GM19438 (cell line): Measurements from ENCODE around the gene MOXD1.
"Not testable (repeated sequence)": the region's sequence is repeated elsewhere in the genome, so short reads cannot be mapped to it uniquely, and the experiment has no call there.

ENCODE experiments used
- ATAC-seq: cut with Tn5 transposase; IDR thresholded peaks from one replicate; pipeline ENCODE4 v1.9.1; 2021; ENCODE audit warnings: low read depth; ENCODE audit not compliant: unreplicated experiment

Gene MOXD1

DNA sequence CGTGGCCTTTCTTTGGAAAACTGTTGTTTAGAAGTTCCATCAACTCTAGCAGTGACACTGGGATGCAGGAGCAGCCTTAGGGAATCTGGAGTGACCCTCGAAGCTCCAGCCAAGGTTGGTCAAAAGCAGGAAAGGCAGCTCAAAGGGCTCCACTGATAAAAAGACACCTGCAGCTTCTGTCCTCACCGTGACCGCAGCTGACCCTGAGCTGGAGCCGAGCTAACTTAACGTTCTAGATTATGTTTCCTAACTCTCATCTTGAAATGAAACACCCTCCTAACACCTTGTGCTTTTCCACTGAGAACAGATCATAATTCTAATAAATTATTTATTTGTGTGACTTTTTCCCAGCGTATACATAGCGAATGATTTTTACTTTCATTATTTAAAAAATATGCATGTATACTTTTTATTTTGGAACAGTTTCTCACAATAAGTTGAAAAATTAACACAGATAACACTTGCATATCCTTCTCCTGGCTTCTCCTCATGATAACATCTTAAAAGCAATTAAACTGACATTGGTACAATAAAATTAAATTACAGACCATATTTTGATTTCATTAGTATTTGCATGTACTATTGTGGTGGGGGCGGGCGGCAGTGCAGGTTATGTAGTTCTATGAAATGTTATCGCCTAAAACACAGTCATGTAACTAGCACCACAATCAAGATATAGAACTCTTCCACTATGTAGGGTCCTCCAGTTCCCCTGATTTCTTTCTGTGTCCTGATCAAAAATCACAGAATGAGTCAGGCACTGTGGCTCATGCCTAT lies 116.1 kb downstream of the MOXD1 start:
- ATAC-seq, result no peak

DNA sequence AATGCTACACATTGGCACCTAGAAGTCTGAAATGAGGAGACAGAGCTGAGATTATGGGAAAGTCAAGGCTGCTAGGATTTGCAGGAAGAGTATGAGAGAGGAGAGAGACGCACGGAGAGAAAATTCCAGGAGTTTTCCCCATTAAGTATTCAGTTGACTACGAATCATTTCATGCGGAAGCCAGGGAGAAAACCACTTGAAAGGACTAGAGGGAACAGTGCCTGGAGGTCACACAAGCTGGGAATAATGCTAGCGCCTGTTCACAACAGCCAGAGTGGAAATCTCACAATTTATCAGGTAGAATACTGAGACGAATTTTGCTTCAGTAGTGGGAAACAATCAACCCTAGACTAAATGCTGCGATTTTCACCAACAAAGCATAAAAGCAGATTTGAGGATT lies 118.6 kb downstream of the MOXD1 start:
- ATAC-seq, result no peak

DNA sequence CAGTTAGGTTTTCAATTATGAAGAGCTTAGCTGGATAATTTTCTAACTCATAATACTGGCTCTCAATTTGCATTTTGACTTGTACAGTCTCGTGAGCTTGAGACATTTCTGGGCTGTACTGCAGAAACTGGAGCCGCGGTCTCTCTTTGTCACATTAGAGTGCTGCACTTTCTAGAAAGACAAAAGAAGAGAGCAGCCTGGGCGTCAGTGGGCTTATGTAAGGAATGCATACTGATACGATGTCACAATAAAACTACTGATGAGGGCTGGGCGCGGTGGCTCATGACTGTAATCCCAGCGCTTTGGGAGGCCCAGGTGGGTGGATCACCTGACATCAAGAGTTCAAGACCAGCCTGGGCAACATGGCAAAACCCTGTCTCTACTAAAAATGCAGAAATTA lies 120.8 kb downstream of the MOXD1 start:
- ATAC-seq, result no peak

DNA sequence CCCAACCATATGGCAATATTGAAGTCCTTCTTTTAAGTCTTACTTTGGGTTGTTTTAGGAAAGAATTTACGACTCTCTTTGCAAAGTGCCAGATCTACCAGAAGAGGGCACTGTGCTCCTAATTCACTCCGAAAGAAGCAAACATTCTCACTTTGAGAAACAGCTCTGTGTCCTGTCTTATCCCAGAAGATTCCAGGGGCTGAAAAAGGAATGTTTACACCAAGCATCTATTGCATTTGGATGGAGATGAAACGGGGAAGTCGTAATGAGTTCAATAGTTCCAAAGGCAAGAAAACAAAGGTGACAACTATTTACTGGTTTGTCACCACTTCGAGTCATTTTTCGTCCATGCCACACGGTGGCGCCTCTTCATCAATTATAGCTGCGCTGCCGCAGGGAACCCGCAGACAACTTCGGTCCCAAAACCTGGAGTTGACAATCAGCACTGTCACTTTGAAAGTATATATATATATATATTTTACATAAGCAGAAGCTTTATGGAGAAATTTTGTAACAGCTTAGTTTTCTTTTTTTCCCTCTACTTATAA lies 121.6 kb downstream of the MOXD1 start:
- peak; percentile 89 for ATAC-seq

DNA sequence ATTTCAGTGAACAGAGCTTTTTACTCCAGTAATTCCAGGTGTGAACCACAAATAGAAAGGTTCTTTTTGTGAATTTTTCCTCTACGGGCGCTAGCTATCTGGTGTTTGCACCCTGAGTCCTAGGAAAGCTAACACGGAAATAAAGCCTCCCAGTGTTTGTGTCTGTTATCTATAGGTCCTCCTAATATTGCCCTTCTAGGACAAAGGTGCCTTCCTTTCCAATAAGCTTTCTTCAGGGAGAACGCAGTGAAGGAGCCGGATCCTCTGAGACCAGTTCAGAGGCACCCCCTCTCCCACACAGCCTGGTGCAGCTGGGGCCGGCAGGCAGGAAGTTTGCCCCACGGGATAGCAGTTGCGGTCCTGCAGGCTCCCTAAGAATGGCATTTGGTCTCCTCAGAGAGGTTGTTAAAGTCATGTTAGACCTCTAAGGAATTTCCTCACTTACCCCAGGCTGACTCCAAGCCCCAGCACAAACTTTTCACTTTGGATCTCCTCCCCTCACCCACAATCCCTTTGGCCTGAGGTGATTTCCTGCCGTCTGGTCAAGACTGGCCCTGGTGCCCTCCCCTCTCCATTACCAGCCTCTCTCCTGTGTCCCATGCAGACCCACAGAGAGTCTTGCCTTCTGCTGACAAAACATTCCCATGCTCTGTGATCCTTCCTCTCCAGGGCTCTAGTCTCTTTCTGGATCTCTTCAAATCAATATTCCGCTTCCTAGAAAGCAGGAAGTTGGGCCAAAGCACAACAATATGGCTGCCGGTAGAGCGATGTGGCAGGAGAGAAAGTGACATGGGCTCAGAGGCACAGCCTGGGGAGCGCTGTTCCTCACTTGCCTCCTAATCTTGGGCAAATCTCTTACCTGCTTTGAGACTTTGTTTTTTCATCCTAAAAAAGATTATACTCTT lies 126.0 kb downstream of the MOXD1 start:
- ATAC-seq, result no peak

DNA sequence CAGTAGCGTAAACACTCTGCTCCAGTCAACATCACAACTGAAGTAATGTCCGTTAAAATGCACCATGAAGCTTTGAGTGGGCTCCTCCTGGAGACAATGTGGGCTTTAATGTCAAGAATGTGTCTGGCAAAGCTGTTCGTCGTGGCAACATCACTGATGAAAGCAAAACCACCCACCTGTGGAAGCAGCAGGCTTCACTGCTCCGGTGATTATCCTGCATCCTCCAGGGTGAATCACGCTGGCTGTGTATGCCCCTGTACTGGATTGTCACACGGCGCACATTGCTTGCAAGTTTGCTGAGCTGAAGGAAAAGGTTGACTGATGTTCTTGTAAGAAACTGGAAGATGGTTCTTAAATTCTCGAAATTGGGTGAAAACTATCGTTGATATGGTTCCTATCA lies 128.5 kb downstream of the MOXD1 start:
- no peak for ATAC-seq

DNA sequence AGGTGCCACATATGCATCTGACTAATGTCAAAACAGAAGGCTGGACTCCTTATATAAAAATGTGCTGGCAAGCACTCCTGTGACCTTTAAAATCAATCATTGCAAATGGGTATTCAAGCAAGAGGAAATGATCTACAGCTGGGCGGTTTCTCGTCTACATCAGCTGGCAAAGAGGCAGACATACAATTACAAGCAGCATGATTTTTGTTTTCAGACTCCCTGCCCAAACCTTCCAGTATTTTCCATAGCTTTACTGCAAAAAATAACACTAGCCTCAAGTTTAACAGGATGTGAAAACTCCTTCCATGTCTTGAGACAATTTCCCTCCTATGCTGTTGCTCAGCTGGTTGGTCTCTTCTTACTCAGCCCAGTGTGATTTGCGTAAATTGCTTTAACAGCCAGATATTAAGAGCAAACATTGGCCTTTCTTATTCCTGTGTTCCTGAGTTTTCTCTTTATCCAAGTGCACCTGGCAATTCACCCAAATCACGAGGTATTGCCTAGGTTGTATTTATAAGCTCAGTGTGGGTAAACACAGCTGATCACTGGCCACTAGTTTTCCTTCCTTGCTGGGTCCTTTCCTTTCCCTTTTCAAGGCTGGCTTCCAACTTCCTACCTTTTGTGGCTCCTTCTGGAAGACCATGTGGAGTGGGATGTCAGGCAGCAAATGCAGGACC lies 130.4 kb downstream of the MOXD1 start:
- ATAC-seq, result no peak

DNA sequence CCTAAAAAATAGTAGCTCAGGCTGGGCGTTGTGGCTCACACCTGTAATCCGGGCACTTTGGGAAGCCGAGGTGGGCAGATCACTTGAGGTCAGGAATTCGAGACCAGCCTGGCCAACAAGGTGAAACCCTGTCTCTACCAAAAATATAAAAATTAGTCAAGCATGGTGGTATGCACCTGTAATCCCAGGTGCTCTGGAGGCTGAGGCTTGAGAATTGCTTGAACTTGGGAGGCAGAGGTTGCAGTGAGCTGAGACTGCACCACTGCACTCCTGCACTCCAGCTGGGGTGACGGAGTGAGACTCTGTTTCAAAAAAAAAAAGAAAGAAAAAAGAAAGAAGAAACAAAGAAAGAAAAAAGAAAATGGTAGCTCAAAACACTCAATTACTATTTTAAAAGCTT lies 132.6 kb downstream of the MOXD1 start:
- not testable (repeated sequence) for ATAC-seq

DNA sequence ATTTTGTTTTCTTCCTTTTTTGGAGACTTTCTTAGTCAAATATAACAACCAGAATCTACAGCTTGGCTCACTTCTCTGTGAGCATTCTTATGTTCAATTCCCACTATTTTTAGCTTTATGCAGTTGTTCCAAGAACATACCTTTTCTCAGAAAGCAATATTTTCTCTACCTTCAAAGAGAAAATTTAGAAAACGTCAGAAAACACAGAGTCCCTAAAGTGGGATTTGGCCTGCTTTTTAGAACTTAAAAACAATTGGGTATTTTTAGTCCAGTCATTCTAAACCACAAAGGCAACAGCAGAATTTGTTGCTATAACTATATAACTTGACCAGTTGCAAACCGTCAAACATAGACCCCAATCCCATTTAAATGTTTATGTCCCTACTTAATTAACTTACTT lies 133.1 kb downstream of the MOXD1 start:
- ATAC-seq, result no peak

DNA sequence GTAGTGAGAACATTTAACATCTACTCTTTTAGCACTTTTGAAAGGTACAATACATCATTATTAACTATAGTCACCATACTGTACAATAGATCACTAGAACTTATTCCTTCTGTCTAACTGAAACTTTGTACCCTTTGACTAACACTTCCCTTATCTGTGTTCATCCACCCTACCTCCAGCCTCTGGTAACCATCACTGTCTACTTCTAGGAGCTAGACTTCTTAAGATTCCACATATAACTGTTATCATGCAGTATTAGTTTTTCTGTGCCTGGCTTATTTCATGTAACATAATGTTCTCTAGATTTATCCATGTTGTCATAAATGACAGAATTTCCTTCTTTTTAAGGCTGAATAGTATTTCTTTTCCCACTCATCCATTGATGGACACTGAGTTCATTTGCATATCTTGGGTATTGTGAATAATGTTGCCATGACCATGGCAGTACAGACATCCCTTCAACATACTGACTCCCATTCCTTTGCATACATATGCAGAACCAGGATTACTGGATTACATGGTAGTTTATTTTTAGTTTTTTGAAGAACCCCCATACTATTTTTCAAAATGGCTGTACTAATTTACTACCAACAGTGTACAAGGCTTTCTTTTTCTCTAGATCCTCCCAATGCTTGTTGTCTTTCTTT lies 135.7 kb downstream of the MOXD1 start:
- no peak for ATAC-seq

DNA sequence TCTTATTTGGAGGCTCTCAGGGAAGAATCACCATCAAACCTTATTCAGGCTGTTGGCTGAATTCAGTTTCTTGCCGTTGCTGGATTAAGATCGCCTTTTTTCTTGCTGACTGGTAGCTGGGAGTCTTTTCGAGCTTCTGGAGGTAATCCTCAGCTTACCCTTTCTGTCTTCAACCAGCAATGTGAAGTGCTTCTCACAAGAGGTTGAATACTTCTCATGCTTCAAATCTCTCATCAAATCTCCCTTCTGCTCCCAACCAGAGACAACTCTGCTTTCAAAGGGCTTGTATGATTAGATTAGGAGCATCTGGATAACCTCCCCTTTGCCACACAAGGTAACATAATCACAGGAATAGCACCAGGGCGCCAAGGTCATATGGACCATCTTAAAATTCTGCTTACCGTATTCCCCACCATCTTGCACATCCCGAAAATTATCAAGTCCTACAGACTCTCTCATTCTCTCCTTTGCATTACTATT lies 137.2 kb downstream of the MOXD1 start:
- no peak for ATAC-seq

DNA sequence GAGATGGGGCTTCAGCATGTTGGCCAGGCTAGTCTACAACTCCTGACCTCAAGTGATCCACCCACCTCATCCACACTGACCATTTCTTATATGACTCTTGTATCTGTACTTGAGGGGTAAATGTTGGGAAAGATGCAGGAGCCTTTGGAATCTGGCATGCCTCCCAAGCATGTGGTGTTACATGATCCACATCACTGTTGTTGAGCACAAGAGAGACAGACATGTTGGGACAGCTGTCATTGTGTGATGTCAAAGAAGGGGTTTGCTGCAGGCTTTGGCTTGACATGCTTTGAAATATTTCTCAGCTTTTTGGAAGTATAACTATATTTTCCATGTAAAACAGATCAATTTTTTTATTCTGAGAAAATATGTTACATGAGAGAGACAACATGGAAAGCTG lies 139.9 kb downstream of the MOXD1 start:
- no peak for ATAC-seq

DNA sequence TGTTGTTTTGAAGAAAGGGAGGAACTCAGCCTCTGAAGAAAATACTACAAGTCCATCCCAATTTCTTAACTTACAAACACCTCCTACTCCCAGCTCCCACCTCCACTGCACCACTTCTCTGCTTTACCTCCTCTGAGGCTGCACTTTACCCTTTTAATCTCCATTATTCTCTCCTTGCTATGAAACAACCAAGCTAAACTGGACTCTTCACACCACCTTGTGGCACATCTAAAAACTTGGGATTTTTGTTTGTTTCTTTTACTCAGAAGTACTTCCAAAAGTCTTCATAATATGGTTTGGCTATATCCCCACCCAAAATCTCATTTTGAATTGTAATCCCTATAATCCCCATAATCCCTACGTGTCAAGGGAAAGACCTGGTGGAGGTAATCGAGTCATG lies 142.2 kb downstream of the MOXD1 start:
- no peak for ATAC-seq

DNA sequence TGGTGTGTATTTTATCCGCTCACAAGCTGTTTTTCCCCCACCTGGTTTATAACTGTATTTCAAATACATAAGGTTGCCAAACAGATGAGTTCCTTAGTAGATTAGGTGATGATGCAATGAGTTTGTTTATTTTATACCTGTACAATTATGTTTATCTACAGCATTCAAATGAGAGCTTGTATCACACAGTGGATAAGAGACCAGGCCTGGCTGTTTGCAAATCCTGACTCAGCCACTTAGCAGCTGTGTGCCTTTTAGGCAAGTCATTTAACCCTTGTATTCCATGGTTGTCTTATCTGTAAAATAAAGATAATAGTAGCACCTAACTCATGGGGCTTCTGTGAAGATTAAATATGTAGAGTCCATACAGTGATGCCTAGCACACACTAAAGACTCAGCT lies 143.7 kb downstream of the MOXD1 start:
- no peak for ATAC-seq

DNA sequence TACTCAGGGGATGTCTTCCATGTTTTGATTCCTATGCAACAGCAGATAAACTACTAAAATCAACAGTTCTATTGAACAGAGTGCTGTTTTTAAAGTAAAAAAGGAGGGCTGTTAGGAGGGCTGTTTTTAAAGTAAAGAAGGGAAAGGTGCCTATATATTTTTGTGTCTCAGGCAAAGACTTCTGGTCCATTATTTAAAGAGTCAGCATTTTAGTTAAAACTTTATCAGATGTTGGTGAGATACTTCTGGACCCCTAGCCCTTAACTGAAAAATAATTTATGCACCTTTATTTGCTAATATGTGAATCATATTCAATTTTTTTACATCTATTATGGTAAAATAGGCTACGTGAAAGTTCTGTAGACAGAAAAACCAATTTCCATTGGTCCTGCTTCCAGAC lies 144.8 kb downstream of the MOXD1 start:
- ATAC-seq, result no peak

DNA sequence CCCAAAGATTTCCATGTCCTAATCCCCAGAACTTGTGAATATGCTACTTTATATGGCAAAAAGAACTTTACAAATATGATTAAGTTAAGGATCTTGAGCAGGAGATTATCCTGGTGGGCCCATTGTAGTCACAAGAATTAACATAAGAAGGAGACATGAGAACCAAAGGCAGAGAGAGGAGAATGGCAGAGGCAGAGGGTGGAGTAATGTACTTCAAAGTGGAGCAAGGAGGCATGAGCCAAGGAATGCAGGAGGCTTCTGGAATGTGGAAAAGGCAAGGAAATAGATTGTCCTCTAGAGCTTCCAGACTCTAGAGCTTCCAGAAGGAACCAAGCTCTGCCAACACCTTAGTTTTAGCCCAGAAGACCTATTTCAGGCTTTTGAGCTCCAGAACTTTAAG lies 147.4 kb downstream of the MOXD1 start:
- no peak for ATAC-seq

DNA sequence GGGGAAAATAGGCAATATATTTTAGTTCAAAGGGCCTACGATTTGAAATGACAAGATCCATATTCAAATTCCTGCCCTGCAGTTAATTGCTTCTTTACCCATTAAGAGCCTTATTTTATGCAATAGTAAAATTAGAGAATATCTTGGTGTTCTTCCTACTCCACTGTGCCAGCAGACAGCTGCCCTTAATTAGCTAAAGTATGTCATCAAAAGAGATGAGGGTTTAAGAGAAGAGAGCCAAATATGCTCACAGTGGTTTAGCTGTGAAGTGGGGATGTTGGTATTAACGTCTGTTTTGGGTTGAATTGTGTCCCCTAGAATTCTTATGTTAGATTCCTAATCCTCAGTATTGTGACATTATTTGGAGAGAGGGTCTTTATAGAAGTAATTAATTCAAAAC lies 148.1 kb downstream of the MOXD1 start:
- ATAC-seq, result no peak

DNA sequence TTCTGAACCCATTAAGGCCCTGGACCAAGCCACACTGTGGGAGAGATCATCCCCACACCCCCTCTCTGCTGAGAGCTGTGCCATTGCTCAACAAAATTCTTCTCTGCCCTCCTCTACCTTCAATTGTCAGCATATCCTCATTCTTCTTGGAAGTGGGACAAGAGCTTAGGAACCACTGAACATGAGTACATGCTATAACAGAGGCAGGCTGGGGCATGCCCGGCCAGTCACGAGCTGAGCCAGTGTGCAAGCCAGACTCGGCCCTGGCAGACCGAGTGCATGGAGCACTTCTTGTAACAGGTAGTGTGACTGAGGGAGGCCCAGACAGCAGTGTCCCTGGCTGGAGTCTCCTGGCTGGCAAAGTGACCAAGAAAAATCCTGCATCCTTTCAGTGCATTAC lies 149.2 kb downstream of the MOXD1 start:
- ATAC-seq, result no peak

DNA sequence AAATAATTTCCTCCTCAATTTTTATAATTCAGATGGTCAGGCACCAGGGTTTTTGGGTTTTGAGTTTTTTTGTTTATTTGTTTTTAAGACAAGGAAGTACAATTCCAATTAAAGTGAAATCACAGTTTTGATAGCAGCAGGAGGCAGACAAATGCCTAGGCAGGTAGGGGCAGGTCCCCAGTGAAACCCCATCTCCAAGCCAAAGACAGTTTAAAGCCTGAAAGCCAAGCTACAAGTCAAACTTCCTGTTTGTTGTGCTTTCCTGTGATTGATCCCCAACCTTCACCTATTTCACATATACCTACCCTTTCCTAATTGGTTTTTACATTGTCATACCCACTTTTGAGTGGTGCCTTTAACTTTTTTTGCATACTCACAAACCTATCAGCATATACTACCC lies 149.6 kb downstream of the MOXD1 start:
- no peak for ATAC-seq

DNA sequence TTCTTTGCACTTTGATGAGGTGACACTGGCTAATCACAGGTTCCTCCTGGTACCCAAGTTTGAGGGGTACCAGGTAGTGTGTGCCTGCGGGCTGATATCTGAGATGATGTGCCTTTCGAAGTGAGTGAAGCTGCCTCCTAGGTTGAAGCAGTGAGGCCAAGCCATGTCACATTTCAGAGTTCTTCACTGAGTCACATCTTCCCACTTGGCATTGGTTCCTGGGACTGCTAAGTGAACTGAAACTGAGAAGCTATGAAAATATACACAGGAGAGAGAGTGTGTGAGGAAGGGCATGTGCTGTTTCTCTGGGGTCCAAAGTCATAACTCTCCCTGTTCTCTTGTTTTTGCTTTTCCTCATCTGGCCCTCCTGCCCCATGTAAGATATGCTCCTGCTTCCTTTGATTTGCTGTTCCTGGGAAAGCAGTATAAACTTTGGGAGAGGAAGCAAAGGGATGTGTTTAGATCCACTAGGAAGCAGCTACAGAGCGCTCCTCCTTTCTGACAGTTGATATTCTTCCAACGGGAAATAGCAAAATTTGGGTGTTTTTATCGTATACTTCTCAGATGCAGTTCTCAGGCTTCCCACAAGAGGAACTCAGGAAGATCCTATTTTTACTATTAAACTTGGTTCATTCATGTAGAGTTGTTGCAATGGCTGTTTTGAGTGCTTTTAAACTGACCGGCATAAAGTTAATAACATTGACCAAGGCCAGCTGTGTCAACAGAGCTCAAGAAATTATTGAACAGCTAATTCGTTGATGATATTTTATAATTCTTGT lies 153.7 kb downstream of the MOXD1 start:
- ATAC-seq, result no peak
